ENCODE measurements around the gene SLC22A15. TPM values are rescaled to one million over a fixed set of nuclear protein-coding genes. Genes with fewer than 3 reads are reported as not detected.

The SLC22A15 gene
- total RNA-seq, 1 experiment from 2014 or later: 0.16 TPM

DNA sequence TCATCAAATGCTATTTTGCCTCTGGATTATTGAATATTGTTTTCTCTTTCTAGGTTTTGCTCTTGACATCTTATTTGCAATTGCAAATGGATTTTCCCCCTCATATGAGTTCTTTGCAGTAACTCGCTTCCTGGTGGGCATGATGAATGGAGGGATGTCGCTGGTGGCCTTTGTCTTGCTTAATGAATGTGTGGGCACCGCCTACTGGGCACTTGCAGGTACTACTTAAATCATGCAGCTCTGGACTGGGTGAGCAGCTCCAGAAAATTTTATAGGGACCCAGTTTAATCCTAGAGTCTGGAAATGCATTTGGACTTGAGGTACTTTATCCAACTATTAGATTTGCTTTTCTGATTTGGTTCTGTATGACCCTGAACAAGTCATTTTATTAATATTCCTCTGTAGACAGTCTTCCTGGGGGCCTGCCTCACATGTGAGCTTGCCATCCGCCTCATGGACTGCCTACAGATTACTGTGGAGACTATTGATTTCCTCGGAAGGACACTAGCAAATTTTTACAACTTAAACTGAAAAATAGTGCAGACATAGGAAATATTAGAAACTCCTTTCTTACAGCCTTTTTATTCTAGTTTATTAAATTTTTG, 44.5 kb downstream of the SLC22A15 start:
- no peaks in the 10 kb centered on the region for H3K9me3 Mint-ChIP-seq (ENCODE audit: unreplicated experiment)
- no peaks in the 10 kb centered on the region for H3K36me3 ChIP-seq (ENCODE audit: control insufficient read depth, insufficient read depth, low read length)
- no peaks in the 10 kb centered on the region for H3K36me3 Mint-ChIP-seq (ENCODE audit: insufficient read depth, unreplicated experiment)
- BruUV-seq (replicated peaks): no TSS peak
- intact Hi-C loops (cut with micrococcal nuclease; ENCODE audit: unreplicated experiment): loop anchor here (5.0 kb wide), 1 partner anchor 213 kb away; no protein-coding TSS in a partner anchor
- CTCF ChIA-PET: interaction anchor here (0.8 to 1.3 kb wide), 5 partner anchors 11 to 478 kb away, joined by 3 to 5 read pairs (median 3); no protein-coding TSS in a partner anchor
- peaks cover 4% of the 10 kb centered on the region for H3K27me3 Mint-ChIP-seq (ENCODE audit: insufficient read depth, unreplicated experiment)
- DNase-seq: peak; percentile 42 to 67
- TF ChIP-seq, protein P1, sequence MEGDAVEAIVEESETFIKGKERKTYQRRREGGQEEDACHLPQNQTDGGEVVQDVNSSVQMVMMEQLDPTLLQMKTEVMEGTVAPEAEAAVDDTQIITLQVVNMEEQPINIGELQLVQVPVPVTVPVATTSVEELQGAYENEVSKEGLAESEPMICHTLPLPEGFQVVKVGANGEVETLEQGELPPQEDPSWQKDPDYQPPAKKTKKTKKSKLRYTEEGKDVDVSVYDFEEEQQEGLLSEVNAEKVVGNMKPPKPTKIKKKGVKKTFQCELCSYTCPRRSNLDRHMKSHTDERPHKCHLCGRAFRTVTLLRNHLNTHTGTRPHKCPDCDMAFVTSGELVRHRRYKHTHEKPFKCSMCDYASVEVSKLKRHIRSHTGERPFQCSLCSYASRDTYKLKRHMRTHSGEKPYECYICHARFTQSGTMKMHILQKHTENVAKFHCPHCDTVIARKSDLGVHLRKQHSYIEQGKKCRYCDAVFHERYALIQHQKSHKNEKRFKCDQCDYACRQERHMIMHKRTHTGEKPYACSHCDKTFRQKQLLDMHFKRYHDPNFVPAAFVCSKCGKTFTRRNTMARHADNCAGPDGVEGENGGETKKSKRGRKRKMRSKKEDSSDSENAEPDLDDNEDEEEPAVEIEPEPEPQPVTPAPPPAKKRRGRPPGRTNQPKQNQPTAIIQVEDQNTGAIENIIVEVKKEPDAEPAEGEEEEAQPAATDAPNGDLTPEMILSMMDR (IDR thresholded peaks at IDR 0.05; ENCODE audit: insufficient read depth in 1 of 2, low read depth in 1 of 2, low read length in 1 of 2, severe bottlenecking in 1 of 2, unreplicated experiment in 1 of 2): peak; percentile 37 to 51
- H3K4me3 Mint-ChIP-seq (ENCODE audit: unreplicated experiment): no peak overlapping the region
- no peak overlapping the region for H3K4me3 ChIP-seq (ENCODE audit: low read depth, low read length)
- POLR2A ChIA-PET: no interaction called here
- H3K9me3 ChIP-seq: no peaks in the 10 kb centered on the region
- H3K27ac Mint-ChIP-seq (ENCODE audit: unreplicated experiment): no peak overlapping the region
- H3K4me1 Mint-ChIP-seq (ENCODE audit: low read depth, unreplicated experiment): no peaks in the 10 kb centered on the region
- H3K4me1 ChIP-seq: no peaks in the 10 kb centered on the region
- no peaks in the 10 kb centered on the region for H3K27me3 ChIP-seq (replicated peaks; ENCODE audit: control insufficient read depth, insufficient read depth, low read length)

DNA sequence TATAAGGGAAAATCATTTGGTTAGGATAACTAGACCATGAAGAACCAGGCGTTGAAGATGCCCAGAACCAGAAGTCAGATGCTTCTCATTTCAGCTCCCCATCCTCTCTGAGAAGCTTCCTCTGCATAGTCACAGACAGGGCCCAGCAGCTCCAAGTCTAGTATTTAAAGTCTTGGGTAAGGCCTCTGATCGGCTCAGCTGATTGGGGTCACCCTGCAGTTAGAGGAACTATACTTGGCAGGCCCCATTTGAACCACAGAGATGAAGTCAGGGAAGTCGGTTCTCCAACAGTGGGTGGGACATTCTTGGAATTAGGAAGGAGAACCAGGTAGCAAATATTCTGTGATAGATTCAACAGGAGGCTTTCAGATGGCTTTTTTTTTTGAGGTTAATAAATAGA, 48.3 kb downstream of the SLC22A15 start:
- H3K36me3 ChIP-seq (ENCODE audit: control insufficient read depth, insufficient read depth, low read length): no peaks in the 10 kb centered on the region
- no peak overlapping the region for H3K4me3 ChIP-seq (ENCODE audit: low read depth, low read length)
- ChIA-PET POLR2A (no interaction called here), CTCF (no interaction called here)
- Mint-ChIP-seq H3K27me3 (ENCODE audit: insufficient read depth, unreplicated experiment) (peaks cover 3% of the 10 kb centered on the region), H3K36me3 (ENCODE audit: insufficient read depth, unreplicated experiment) (no peaks in the 10 kb centered on the region), H3K4me1 (ENCODE audit: low read depth, unreplicated experiment) (no peaks in the 10 kb centered on the region), H3K9me3 (ENCODE audit: unreplicated experiment) (no peaks in the 10 kb centered on the region), H3K27ac (ENCODE audit: unreplicated experiment) (no peak overlapping the region), H3K4me3 (ENCODE audit: unreplicated experiment) (no peak overlapping the region)
- no TSS peak for BruUV-seq (replicated peaks)
- intact Hi-C loops (cut with micrococcal nuclease; ENCODE audit: unreplicated experiment): loop anchor here (5.0 kb wide), 1 partner anchor 217 kb away; no protein-coding TSS in a partner anchor
- TF ChIP-seq, protein P1 (IDR thresholded peaks at IDR 0.05; ENCODE audit: insufficient read depth in 1 of 2, low read depth in 1 of 2, low read length in 1 of 2, severe bottlenecking in 1 of 2, unreplicated experiment in 1 of 2): no peak
- H3K4me1 ChIP-seq: no peaks in the 10 kb centered on the region
- H3K27me3 ChIP-seq (replicated peaks; ENCODE audit: control insufficient read depth, insufficient read depth, low read length): no peaks in the 10 kb centered on the region
- H3K9me3 ChIP-seq: no peaks in the 10 kb centered on the region
- no peak for DNase-seq

DNA sequence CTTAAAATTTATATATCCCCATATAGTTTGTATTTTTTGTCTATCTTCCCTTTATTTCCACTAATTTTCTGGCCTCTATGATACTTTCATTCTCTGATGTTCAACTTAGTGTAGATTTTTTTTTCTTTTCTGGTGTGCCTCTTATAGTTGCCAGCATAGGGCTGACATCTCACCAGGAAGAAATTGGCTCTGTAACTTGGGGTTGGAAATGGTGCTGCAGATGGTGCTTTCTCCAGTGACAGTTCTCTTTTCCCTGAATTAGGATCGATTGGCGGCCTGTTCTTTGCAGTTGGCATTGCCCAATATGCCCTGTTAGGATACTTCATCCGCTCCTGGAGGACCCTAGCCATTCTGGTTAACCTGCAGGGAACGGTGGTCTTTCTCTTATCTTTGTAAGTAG, 50.3 kb downstream of the SLC22A15 start:
- no peak overlapping the region for H3K4me3 ChIP-seq (ENCODE audit: low read depth, low read length)
- no peaks in the 10 kb centered on the region for H3K36me3 Mint-ChIP-seq (ENCODE audit: insufficient read depth, unreplicated experiment)
- TF ChIP-seq, protein P1 (IDR thresholded peaks at IDR 0.05; ENCODE audit: insufficient read depth in 1 of 2, low read depth in 1 of 2, low read length in 1 of 2, severe bottlenecking in 1 of 2, unreplicated experiment in 1 of 2): no peak
- H3K9me3 Mint-ChIP-seq (ENCODE audit: unreplicated experiment): no peaks in the 10 kb centered on the region
- no peaks in the 10 kb centered on the region for H3K4me1 Mint-ChIP-seq (ENCODE audit: low read depth, unreplicated experiment)
- H3K36me3 ChIP-seq (ENCODE audit: control insufficient read depth, insufficient read depth, low read length): no peaks in the 10 kb centered on the region
- BruUV-seq (replicated peaks): no TSS peak
- CTCF ChIA-PET: no interaction called here
- H3K27me3 Mint-ChIP-seq (ENCODE audit: insufficient read depth, unreplicated experiment): peaks cover 3% of the 10 kb centered on the region
- DNase-seq: no peak
- H3K27me3 ChIP-seq (replicated peaks; ENCODE audit: control insufficient read depth, insufficient read depth, low read length): no peaks in the 10 kb centered on the region
- no peaks in the 10 kb centered on the region for H3K9me3 ChIP-seq
- no peak overlapping the region for H3K27ac Mint-ChIP-seq (ENCODE audit: unreplicated experiment)
- POLR2A ChIA-PET: no interaction called here
- intact Hi-C loops (cut with micrococcal nuclease; ENCODE audit: unreplicated experiment): no loop called here
- no peak overlapping the region for H3K4me3 Mint-ChIP-seq (ENCODE audit: unreplicated experiment)
- no peaks in the 10 kb centered on the region for H3K4me1 ChIP-seq

Data from Caco-2 (cell line).